ENCODE measurements around the gene CIAO1.
"Not testable (repeated sequence)": the region's sequence is repeated elsewhere in the genome, so short reads cannot be mapped to it uniquely, and the experiment has no call there.

CIAO1 gene

GRCh38 chr2:96249654-96250053 lies 16.4 kb upstream of the CIAO1 start:
- DNase-seq (ENCODE audit: low read depth in 2 of 2) = no peak

DNA sequence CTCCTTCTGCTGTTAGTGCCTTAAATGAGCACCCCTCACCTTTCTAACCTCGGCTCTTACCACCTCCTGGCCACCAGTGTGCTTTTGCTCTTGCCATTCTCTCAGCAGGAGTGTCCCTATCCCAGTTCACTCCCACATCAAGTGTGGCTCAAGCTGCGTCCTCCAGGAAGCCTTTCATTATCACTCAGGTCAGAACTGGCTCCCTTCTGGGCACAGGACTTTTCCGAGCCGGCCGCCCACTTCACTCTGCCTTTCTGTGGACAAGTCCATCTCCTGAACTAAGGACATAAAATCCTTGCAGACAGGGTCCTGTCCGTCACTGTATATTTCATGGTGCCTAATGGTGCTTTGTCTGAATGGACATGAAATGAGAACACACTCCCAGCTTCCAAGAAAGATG lies 15.8 kb upstream of the CIAO1 start:
- DNase-seq (ENCODE audit: low read depth in 2 of 2) = no peak

DNA sequence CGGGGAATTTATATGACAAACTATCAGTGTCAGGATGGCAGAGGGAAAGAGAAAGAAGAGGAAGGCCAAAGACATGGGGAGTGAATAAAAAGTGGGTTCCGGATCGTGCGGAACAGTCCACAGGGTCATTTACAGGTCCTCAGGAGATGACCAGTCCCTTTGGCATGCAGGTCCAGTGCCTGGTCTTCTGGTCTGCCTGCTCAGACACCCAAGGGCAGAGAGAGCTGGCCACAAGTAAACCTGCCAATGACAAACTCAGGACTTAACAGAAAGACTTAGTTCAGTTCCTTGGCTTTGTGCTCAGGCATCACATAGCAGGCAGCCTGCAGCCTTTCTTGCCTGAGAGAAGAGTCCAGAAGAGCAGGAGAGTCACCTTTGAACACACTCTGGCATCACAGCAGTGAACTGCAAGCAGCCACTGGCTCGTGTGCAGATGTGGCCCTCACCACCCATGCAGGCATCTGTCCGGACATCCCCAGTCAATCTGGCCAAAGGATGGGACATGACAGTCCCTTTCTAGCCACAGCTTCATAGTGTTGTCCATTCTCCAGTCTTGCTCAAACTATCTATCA lies 14.2 kb upstream of the CIAO1 start:
- DNase-seq (ENCODE audit: low read depth in 2 of 2) = no peak

- DNase-seq (ENCODE audit: low read depth in 2 of 2) = no peak
Observed at GRCh38 chr2:96252526-96252925, 13.5 kb upstream of the CIAO1 start.

- no peak for DNase-seq (ENCODE audit: low read depth in 2 of 2)
Observed at GRCh38 chr2:96253006-96253405, 13.0 kb upstream of the CIAO1 start.

DNA sequence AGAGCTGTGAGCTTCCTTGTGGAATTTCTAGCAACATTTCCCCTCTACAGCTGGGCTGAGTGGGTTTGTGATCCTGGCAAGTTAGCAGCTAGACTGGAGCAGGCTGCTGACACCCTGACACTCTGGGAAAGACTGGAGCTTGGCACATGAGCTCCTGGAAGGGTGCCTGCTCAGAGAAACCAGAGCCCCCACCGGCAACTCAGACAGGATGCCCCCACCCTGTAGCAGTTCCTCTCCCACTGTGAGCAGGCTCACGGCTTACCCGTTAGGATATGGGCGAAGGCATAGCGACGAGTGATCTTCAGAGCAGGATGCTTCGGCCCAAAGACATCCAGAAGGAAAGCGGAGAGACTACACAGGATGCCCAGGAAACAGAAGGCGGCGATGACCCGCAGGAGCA lies 11.5 kb upstream of the CIAO1 start:
- no peak for DNase-seq (ENCODE audit: low read depth in 2 of 2)

DNA sequence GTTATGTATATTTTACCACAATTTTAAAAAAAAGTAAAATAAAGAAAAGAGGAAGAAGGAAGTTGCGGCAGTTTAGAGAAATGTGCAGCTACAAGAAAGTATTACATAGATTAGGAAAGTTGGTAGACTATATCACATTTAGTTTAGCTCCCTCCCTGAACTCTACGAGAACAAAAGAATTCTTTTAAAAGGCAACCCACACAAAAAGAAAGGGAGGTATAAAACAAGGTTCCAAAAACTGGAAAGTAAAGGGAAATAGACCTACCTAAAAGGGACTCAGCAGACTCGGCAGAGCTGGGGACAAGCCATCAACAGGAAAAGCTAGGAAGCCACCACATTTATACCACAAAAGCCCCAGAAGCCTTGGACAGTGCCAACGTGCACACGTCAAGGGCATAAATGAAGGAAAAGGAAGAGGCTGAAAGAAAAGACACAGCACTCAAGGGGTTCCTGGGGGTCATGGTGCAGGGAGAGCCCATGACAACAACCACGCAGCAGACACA lies 9.4 kb upstream of the CIAO1 start:
- DNase-seq (ENCODE audit: low read depth in 2 of 2) = no peak

DNA sequence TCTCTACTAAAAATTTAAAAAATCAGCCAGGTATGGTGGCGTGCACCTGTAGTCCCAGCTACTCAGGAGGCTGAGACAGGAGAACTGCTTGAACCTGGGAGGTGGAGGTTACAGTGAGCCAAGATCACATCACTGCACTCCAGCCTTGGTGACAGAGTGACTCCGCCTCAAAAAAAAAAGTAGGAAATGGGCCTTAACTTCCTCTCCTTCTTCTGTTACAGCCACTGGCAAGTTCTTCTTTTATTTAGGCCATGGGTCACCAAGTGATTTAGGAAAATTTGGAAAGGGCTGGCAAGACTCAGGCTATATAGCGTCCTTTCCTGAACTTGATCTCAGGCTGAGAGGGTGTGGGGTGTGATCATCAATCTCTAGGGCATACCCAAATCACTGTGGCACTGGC lies 8.3 kb upstream of the CIAO1 start:
- DNase-seq (ENCODE audit: low read depth in 2 of 2) = not testable (repeated sequence)

DNA sequence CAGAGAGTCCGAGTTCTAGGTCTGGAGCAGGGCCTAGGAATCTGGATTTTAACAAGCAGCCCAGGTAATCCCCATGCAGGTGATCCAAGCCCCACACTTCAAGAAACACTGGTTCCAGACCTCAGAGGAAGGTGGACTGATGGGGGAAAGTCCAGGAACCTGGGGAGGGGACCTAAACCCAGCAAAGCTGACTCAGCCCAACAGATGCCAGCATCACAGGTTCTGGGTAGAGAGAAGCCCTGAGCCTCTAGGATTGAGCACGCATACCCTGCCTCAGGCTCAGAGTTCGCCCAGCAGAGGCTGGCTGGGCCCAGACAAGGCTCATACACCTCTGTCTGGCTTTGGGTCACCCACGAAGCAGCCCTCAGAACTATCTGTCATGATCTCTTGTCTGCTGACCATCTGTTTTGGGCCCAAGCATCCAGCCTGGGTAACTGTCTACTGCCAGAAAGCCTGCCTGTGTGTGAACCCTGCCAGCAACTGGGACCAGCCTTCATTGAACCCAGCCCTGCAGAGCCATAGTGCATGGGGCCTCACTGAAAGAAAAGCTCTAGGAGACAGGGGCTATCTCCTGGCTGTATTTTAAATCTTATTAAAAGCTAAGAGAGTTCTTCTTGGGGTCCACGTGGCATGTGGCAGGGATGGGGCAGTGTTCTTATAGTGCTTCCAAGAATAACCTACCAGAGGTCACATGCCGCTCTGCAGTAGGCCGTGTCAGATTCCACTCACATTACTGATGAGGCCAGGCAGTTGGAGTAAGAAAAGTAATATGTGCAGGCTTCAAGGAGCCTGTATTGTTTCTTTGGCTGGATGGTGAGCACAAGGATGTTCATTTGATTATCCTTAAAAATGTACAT lies 7.6 kb upstream of the CIAO1 start:
- no peak for DNase-seq (ENCODE audit: low read depth in 2 of 2)

DNA sequence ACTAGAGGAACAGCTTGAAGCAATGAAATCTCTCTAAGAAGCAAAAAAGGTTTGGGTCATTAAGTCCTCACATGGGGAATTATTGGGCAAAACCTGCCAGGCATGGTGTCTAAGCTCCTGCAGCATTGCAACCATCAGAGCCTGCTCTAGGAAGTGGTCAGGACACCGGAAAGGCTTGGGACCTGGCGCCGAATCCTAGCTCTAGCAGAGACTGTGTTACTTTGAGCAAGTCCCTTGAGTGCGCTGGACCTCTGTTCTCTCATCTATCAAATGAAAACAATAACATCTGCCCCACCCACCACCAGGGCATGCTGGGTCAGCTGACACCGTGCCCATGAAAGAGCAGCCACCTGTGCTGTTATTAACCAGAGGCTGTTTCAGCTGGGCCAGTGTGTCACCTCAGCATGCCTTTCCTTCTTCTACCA lies 6.5 kb upstream of the CIAO1 start:
- no peak for DNase-seq (ENCODE audit: low read depth in 2 of 2)

DNA sequence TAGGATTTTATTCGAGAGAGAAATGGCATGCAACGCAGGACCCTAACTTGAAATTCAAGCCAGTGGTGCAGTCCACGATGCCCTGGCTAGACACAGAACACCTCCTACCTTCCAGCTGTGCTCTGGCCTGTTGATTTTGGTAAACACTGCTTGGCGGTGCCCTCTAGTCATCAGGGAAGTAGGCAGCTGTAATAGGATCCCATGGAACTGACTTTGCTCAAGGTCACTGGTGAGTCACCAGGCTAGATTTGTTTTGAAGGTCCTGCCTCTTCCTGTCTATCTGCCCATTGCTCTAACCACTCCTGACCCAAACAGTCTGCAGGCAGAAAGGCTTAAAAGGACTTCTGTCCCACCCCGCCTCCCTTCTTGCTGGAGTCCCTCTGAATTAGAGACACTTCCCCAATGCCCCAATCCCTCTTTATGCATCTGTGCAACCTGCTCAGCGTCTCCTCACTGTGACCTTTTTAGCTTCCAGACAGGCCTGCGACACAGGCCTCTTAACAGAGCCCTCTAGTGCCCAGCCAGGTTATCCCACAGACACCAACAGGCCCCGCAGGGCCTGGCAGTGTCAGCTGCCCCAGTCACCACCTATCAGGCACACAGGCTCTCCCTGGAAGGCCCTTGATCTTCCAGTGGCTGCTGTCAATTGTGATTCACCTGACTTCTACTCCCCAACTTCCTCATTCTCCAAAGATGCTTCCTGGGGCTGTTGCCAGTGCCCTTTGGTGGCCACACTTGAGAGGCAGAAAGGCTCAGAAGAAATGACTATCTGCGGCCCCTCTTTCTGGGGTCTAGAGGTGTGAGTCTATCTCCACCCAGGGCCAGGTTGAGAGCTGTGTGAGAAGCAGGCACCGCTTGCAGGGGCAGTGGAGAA lies 5.4 kb upstream of the CIAO1 start:
- DNase-seq (ENCODE audit: low read depth in 2 of 2) = peak in 1 of 2 donors; percentile 4

DNA sequence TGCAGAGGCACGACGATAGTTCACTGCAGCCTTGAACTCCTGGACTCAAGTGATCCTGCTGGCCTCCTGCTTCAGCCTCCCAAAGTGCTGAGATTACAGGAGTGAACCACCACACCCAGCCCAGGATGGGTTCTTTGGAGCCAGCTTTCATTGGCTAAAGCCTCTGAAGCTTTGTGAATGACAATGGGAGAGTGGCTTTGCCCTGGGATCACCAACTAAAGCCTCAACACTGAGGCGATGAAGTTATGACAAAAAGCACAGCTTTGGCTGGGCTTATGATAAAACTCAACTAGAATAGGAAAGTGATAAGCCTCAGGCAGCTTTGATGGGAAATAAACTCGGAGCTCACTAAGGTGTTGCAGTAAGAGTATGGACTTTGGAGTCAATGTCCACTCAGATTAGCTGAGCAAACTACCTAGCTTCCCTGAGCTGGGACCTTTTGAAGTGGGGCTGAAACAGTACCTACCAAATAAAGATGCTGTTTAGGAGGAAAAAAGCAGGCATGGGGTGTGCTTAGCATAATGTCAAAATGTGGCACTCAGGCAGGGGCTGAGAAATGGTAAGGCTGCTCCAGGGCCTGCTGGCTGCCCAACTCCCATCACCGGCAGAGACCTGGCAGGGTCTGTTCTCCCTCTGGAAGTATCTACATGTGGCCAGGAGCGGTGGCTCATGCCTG lies 4.6 kb upstream of the CIAO1 start:
- DNase-seq (ENCODE audit: low read depth in 2 of 2) = no peak

- no peak for DNase-seq (ENCODE audit: low read depth in 2 of 2)
Observed at GRCh38 chr2:96262306-96262705, 3.7 kb upstream of the CIAO1 start.

- no peak for DNase-seq (ENCODE audit: low read depth in 2 of 2)
Observed at GRCh38 chr2:96264086-96264485, 1.9 kb upstream of the CIAO1 start.

GRCh38 chr2:96264656-96265348 lies 1.2 kb upstream of the CIAO1 start:
- peak in 1 of 2 donors; percentile 5 for DNase-seq (ENCODE audit: low read depth in 2 of 2)

GRCh38 chr2:96265349-96265839 lies 631 bp upstream of the CIAO1 start:
- DNase-seq (ENCODE audit: low read depth in 2 of 2) = peak in 1 of 2 donors; percentile 10

DNA sequence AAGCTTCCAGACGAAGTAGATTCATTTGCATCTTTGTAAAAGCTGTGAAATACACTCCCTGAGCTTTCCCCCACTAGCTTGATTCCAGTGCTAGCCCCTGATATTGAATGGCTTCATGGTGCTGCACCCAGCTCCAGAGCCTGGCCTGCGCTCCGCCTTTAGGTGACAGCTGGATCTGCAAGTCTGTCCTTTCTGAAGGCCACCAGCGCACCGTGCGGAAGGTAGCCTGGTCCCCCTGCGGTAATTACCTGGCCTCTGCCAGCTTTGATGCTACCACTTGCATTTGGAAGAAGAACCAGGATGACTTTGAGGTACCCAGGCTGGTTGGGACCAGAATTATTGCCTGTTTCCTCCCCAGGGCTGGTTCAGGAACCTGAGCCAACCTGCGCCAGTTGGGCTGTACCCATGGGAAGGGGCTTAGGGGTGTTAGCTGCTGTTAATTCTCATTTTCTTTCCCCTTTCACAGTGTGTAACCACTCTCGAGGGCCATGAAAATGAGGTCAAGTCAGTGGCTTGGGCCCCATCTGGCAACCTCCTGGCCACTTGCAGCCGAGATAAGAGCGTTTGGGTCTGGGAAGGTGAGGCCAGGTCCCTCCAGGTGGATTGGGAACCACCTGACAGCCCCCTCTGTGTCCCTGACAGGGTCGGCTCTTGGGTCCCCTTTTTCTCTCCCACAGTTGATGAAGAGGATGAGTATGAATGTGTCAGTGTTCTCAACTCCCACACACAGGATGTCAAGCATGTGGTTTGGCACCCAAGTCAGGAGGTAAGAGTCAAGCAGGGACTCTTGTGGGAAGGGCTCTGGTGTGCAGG lies 1.3 kb downstream of the CIAO1 start:
- DNase-seq (ENCODE audit: low read depth in 2 of 2) = peak; percentile 36 to 45

- DNase-seq (ENCODE audit: low read depth in 2 of 2) = no peak
Observed at GRCh38 chr2:96271995-96272394, 6.0 kb downstream of the CIAO1 start.

DNA sequence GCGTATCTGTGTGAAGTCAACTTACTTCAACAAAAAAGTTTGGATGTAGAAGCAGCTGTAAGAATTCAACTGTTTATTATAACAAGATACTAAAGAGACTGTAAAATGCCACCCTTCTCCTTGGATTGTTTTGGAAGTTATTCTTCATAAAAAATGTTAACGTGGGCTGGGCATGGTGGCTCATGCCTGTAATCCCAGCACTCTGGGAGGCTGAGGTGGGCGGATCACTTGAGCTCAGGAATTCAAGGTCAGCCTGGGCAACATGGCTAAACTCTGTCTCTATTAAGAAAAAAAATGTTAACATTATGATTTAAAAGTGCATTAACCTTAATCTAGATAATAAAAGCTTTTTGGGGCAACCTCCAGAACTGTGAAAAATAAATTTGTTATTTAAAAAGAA lies 7.7 kb downstream of the CIAO1 start:
- DNase-seq (ENCODE audit: low read depth in 2 of 2) = no peak
